Fibroblast of the aortic adventitia (primary cell): ENCODE results near the gene ESPN. TPM values are rescaled to one million over a fixed set of nuclear protein-coding genes. Genes with fewer than 3 reads are reported as not detected.
"Not testable (repeated sequence)": the region's sequence is repeated elsewhere in the genome, so short reads cannot be mapped to it uniquely, and the experiment has no call there.

Experiments
- DNase-seq: peaks from one replicate; pipeline ENCODE4 v3.0.0-alpha.2; 2010; ENCODE audit warnings: low read depth
- H3K4me3 ChIP-seq: 2 replicates; pipeline ENCODE4 v1.5.1; 2011; ENCODE audit warnings: low read depth, mild to moderate bottlenecking, control low read depth, low read length, moderate library complexity
- CTCF ChIP-seq: IDR thresholded peaks from 2 replicates; pipeline ENCODE4 v1.5.1; 2011; ENCODE audit warnings: mild to moderate bottlenecking, low read length, control low read depth, inconsistent platforms; ENCODE audit not compliant: insufficient read depth
- total RNA-seq: library from RNA; depleted of rRNA; stranded (reverse); fragments of >200 nt; gene quantifications from 2 replicates; pipeline ENCODE4 v1.2.3, GENCODE V29; 2012; ENCODE audit warnings: low replicate concordance

Gene ESPN
- total RNA-seq, 1 donor = not detected

- DNase-seq, H3K4me3 ChIP-seq: not testable (repeated sequence)
Measured at GRCh38 chr1:6431645-6432579, 7.3 kb downstream of the ESPN start.

GRCh38 chr1:6434186-6434585, 9.6 kb downstream of the ESPN start:
- no peak for TF ChIP-seq CTCF
- DNase-seq = no peak
- no peak overlapping the region for H3K4me3 ChIP-seq

- no peak for TF ChIP-seq CTCF
- no peak for DNase-seq
- no peak overlapping the region for H3K4me3 ChIP-seq
Measured at GRCh38 chr1:6435129-6435528, 10.6 kb downstream of the ESPN start.

- no peak for DNase-seq
- H3K4me3 ChIP-seq = no peak overlapping the region
- no peak for TF ChIP-seq CTCF
Measured at GRCh38 chr1:6435547-6435946, 11.0 kb downstream of the ESPN start.

- not testable (repeated sequence) for H3K4me3 ChIP-seq, DNase-seq
Measured at GRCh38 chr1:6436277-6436676, 11.7 kb downstream of the ESPN start.

- not testable (repeated sequence) for DNase-seq, H3K4me3 ChIP-seq
Measured at GRCh38 chr1:6437012-6437700, 12.6 kb downstream of the ESPN start.

- peak; percentile 95 for TF ChIP-seq CTCF
- DNase-seq = peak; percentile 55
- no peak overlapping the region for H3K4me3 ChIP-seq
Measured at GRCh38 chr1:6438047-6438525, 13.5 kb downstream of the ESPN start.
